K562 (cell line): ENCODE results near the gene TPK1. TPM values are rescaled to one million over a fixed set of nuclear protein-coding genes. Genes with fewer than 3 reads are reported as not detected.
A peak's percentile ranks its signal among the peaks of the same experiment; 100 is the strongest.

Experiments used
- ARHGAP35 ChIP-seq: fragments of 450-650 bp; IDR thresholded peaks from 2 replicates; pipeline ENCODE4 v1.6.1; 2018; ENCODE audit not compliant: partially characterized antibody
- CHCHD3 ChIP-seq: fragments of 250-450 bp; sonication (Bioruptor Pico); IDR thresholded peaks from 2 replicates; pipeline ENCODE4 v2.1.2; 2022; ENCODE audit warnings: mild to moderate bottlenecking
- EHMT2 ChIP-seq: fragments of 450-650 bp; IDR thresholded peaks from 2 replicates; pipeline ENCODE4 v1.6.1; 2018; ENCODE audit warnings: antibody characterized with exemption
- GABPB2 ChIP-seq: fragments of 250-450 bp; sonication (Bioruptor Pico); conservative IDR thresholded peaks from 2 replicates; pipeline ENCODE4 v1.5.1; 2021; ENCODE audit warnings: mild to moderate bottlenecking
- IRF2 ChIP-seq: sonication (generic); formaldehyde crosslinking; IDR thresholded peaks from 2 replicates; pipeline ENCODE4 v1.8.1; 2022; ENCODE audit warnings: mild to moderate bottlenecking, missing genetic modification reagents
- KAT2B ChIP-seq: IDR thresholded peaks from one replicate; pipeline ENCODE4 v1.6.1; 2012; ENCODE audit warnings: low read depth, mild to moderate bottlenecking, control low read depth, inconsistent platforms, low read length, moderate library complexity
- MCM5 ChIP-seq: fragments of 450-650 bp; IDR thresholded peaks from 2 replicates; pipeline ENCODE4 v1.6.1; 2016; ENCODE audit warnings: low read depth
- MTF1 ChIP-seq: fragments of 250-450 bp; sonication (Bioruptor Pico); IDR thresholded peaks from 2 replicates; pipeline ENCODE4 v1.9.0; 2021; ENCODE audit warnings: moderate library complexity, mild to moderate bottlenecking, inconsistent platforms, borderline replicate concordance
- PRMT5 ChIP-seq: sonication (generic); formaldehyde crosslinking; IDR thresholded peaks from 2 replicates; pipeline ENCODE4 v1.5.0; 2020; ENCODE audit warnings: missing genetic modification reagents
- RNF2 ChIP-seq: sonication (generic); IDR thresholded peaks from 2 replicates; pipeline ENCODE4 v1.6.1; 2016
- U2AF1 ChIP-seq: fragments of 200-400 bp; formaldehyde crosslinking; optimal IDR thresholded peaks from 2 replicates; pipeline ENCODE3; 2017; ENCODE audit warnings: mild to moderate bottlenecking, low read depth, low read length, moderate library complexity
- YBX1 ChIP-seq: fragments of 450-650 bp; IDR thresholded peaks from 2 replicates; pipeline ENCODE4 v1.7.1; 2016; ENCODE audit warnings: mild to moderate bottlenecking
- ZNF695 ChIP-seq: fragments of 450-650 bp; formaldehyde crosslinking; IDR thresholded peaks from 2 replicates; pipeline ENCODE4 v1.4.0; 2020; ENCODE audit warnings: mild to moderate bottlenecking, moderate library complexity
- ZNF830 ChIP-seq: fragments of 250-450 bp; sonication (Bioruptor Pico); IDR thresholded peaks from 2 replicates; pipeline ENCODE4 v1.5.0; 2021; ENCODE audit warnings: mild to moderate bottlenecking
- polyA plus RNA-seq, 8 experiments: library from polyadenylated mRNA; depleted of rRNA in 4 of 8; stranded (reverse) in 5 of 8; unstranded in 3 of 8; fragments of >200 nt; fragmentation: Nextera tagmentation in 2 of 8; fragmentation: Illumina TruSeq in 1 of 8; extraction: Ambion mirVana in 2 of 8; extraction: Trizol in 1 of 8; gene quantifications; 2 replicates each; pipeline versions ENCODE4 v1.2.1 to v1.2.3, GENCODE V29; 2011 to 2014; ENCODE audit warnings: inconsistent platforms in 1 of 8, missing spikeins in 1 of 8
- total RNA-seq, 7 experiments: library from RNA; depleted of rRNA in 6 of 7; stranded (reverse); fragments of >200 nt in 6 of 7; fragmentation: Illumina TruSeq in 2 of 7; extraction: Trizol in 2 of 7; gene quantifications; 2 replicates each; pipeline versions ENCODE4 v1.2.1 to v1.2.3, GENCODE V29; 2011 to 2021; ENCODE audit warnings: low replicate concordance in 1 of 7
- TF ChIP-seq, protein P1 (sequence below), 2 experiments: IDR thresholded peaks; 2 replicates each; pipeline ENCODE4 v1.6.1; 2012; ENCODE audit warnings: improper control_type of control experiment in 2 of 2, low read depth in 2 of 2, low read length in 2 of 2, borderline replicate concordance in 1 of 2
- TF ChIP-seq, protein P2 (sequence below), 3 experiments: fragments of 200-800 bp in 1 of 3; sonication (Bioruptor generic) in 1 of 3; sonication (generic) in 1 of 3; formaldehyde crosslinking in 1 of 3; IDR thresholded peaks; 2 replicates each; pipeline versions ENCODE4 v1.6.1 to v1.8.0; 2016 to 2022; ENCODE audit warnings: mild to moderate bottlenecking in 2 of 3, missing compliant biosample characterization in 2 of 3, missing genetic modification characterization in 2 of 3, missing genetic modification reagents in 1 of 3
- TF ChIP-seq, protein P3 (sequence below): sonication (generic); formaldehyde crosslinking; IDR thresholded peaks from 2 replicates; pipeline ENCODE4 v1.8.1; 2023; ENCODE audit warnings: mild to moderate bottlenecking, missing genetic modification reagents
- TF ChIP-seq, protein P4 (sequence below), 2 experiments: fragments of 450-650 bp in 1 of 2; IDR thresholded peaks; 2 replicates each; pipeline ENCODE4 v1.6.1; 2011 to 2017; ENCODE audit warnings: low read depth in 2 of 2, antibody characterized with exemption in 1 of 2, borderline replicate concordance in 1 of 2, low read length in 1 of 2, mild to moderate bottlenecking in 1 of 2, mixed read lengths in 1 of 2; ENCODE audit not compliant: control insufficient read depth in 1 of 2

Gene TPK1
- total and polyA plus RNA-seq, 9 of the 15 experiments (the other 6 are each of a cell fraction or from before 2014, with no cell fraction given): 5.1 to 16.2 (median 9.2) TPM

DNA sequence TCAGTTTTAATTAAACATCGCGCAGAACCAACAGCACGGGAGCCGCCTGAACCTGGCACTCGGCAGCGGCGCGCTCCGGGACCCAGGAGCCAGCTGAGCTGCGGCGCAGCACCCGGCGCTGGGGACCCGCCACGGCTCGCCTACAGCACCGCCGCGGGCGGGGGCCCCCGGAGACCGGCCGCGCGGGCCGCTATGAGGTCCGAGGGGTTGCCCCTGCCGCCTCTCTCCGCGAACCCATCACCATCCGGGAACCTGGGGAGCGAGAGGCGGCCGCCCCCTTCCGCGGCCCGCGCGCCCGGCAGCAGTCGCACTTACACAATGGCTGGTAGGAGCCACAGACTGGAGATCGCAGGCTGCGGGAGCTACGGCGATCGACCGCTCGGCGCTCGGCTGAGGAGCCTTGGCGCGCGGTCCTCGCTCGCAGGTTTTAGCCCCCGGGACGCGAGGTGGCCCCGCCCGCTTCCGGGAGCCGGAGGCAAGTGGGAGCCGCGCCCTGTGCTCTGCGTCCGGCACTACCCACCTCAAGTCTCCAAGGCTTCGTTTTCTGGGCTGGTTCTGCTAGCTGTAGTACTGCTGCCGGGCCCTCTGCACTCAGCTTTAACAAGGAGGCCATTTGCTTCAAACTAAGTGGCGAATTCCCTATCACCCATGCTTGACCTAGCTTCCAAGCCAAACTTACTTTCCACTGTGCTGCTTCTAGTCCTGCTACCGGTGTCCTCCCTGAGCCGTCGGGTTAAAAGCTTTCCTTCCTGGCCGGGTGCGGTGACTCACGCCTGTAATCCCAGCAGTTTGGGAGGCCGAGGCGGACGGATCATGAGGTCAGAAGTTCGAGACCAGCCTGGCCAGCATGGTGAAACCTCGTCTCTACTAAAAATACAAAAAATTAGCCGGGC is at the start of gene TPK1 (continued):
- TF ChIP-seq, protein P1, sequence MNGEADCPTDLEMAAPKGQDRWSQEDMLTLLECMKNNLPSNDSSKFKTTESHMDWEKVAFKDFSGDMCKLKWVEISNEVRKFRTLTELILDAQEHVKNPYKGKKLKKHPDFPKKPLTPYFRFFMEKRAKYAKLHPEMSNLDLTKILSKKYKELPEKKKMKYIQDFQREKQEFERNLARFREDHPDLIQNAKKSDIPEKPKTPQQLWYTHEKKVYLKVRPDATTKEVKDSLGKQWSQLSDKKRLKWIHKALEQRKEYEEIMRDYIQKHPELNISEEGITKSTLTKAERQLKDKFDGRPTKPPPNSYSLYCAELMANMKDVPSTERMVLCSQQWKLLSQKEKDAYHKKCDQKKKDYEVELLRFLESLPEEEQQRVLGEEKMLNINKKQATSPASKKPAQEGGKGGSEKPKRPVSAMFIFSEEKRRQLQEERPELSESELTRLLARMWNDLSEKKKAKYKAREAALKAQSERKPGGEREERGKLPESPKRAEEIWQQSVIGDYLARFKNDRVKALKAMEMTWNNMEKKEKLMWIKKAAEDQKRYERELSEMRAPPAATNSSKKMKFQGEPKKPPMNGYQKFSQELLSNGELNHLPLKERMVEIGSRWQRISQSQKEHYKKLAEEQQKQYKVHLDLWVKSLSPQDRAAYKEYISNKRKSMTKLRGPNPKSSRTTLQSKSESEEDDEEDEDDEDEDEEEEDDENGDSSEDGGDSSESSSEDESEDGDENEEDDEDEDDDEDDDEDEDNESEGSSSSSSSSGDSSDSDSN (IDR thresholded peaks at IDR 0.05; ENCODE audit: borderline replicate concordance in 1 of 2, low read depth in 2 of 2, low read length in 2 of 2): peak in 1 of 2 experiments; percentile 89; a peak in 3 of 4 replicates
- TF ChIP-seq, protein P2, sequence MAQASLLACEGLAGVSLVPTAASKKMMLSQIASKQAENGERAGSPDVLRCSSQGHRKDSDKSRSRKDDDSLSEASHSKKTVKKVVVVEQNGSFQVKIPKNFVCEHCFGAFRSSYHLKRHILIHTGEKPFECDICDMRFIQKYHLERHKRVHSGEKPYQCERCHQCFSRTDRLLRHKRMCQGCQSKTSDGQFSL (CRISPR knock-in tag; IDR thresholded peaks at IDR 0.05): no peak
- TF ChIP-seq, protein P2 (tag; IDR thresholded peaks at IDR 0.05): no peak
- TF ChIP-seq CHCHD3 (CRISPR knock-in tag) (no peak), GABPB2 (CRISPR knock-in tag) (no peak), ZNF695 (CRISPR knock-in tag) (no peak), ZNF830 (CRISPR knock-in tag) (peak; percentile 63; the same call in 1 of the 2 replicates), EHMT2 (peak; percentile 78; the same call in 1 of the 2 replicates), YBX1 (no peak), MTF1 (CRISPR knock-in tag) (no peak), PRMT5 (no peak), MCM5 (no peak), U2AF1 (peak; percentile 97), KAT2B (no peak), ARHGAP35 (no peak), IRF2 (no peak), RNF2 (peak; percentile 94)
- TF ChIP-seq, protein P3, sequence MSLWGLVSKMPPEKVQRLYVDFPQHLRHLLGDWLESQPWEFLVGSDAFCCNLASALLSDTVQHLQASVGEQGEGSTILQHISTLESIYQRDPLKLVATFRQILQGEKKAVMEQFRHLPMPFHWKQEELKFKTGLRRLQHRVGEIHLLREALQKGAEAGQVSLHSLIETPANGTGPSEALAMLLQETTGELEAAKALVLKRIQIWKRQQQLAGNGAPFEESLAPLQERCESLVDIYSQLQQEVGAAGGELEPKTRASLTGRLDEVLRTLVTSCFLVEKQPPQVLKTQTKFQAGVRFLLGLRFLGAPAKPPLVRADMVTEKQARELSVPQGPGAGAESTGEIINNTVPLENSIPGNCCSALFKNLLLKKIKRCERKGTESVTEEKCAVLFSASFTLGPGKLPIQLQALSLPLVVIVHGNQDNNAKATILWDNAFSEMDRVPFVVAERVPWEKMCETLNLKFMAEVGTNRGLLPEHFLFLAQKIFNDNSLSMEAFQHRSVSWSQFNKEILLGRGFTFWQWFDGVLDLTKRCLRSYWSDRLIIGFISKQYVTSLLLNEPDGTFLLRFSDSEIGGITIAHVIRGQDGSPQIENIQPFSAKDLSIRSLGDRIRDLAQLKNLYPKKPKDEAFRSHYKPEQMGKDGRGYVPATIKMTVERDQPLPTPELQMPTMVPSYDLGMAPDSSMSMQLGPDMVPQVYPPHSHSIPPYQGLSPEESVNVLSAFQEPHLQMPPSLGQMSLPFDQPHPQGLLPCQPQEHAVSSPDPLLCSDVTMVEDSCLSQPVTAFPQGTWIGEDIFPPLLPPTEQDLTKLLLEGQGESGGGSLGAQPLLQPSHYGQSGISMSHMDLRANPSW (CRISPR knock-in tag): no peak
- TF ChIP-seq, protein P4, sequence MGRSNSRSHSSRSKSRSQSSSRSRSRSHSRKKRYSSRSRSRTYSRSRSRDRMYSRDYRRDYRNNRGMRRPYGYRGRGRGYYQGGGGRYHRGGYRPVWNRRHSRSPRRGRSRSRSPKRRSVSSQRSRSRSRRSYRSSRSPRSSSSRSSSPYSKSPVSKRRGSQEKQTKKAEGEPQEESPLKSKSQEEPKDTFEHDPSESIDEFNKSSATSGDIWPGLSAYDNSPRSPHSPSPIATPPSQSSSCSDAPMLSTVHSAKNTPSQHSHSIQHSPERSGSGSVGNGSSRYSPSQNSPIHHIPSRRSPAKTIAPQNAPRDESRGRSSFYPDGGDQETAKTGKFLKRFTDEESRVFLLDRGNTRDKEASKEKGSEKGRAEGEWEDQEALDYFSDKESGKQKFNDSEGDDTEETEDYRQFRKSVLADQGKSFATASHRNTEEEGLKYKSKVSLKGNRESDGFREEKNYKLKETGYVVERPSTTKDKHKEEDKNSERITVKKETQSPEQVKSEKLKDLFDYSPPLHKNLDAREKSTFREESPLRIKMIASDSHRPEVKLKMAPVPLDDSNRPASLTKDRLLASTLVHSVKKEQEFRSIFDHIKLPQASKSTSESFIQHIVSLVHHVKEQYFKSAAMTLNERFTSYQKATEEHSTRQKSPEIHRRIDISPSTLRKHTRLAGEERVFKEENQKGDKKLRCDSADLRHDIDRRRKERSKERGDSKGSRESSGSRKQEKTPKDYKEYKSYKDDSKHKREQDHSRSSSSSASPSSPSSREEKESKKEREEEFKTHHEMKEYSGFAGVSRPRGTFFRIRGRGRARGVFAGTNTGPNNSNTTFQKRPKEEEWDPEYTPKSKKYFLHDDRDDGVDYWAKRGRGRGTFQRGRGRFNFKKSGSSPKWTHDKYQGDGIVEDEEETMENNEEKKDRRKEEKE (IDR thresholded peaks at IDR 0.05; ENCODE audit: borderline replicate concordance in 1 of 2, control insufficient read depth in 1 of 2, low read depth in 2 of 2, low read length in 1 of 2): no peak
